B cell (primary cell): Measurements from ENCODE around the gene NINJ2. TPM values are rescaled to one million over a fixed set of nuclear protein-coding genes. Genes with fewer than 3 reads are reported as not detected.

Experiments used
- ATAC-seq: fragments of 200-7000 bp; cut with Tn5 transposase; one replicate; pipeline ENCODE4 v1.10.0; 2021; ENCODE audit warnings: low read depth, mild to moderate bottlenecking, moderate number of reproducible peaks, moderate library complexity
- CTCF ChIA-PET: fragments of 350-600 bp; sonication (Branson Sonifier 250); formaldehyde crosslinking; loops from one replicate; lab custom pipeline; 2021; ENCODE audit warnings: antibody characterized with exemption, inconsistent platforms; lab: Charles Lee
- POLR2A ChIA-PET: fragments of 350-600 bp; sonication (Branson Sonifier 250); formaldehyde crosslinking; loops from one replicate; lab custom pipeline; 2021; ENCODE audit warnings: antibody characterized with exemption; lab: Charles Lee
- DNase-seq: peaks from one replicate; pipeline ENCODE4 v3.0.0; 2013
- H2AFZ ChIP-seq: 2 replicates; pipeline ENCODE4 v1.6.1; 2012; ENCODE audit warnings: mild to moderate bottlenecking, low read depth, low read length; ENCODE audit not compliant: insufficient read depth, poor library complexity, severe bottlenecking
- H3K27ac ChIP-seq, 2 donors: 1 replicate in 1 of 2; 2 replicates in 1 of 2; pipeline ENCODE4 v1.5.1; 2012 to 2013; ENCODE audit warnings: low read length in 2 of 2, mild to moderate bottlenecking in 2 of 2, moderate library complexity in 1 of 2
- H3K27me3 ChIP-seq, 4 experiments: fragments of 200-600 bp in 1 of 4; sonication (generic) in 1 of 4; replicated peaks in 1 of 4; 1 replicate in 2 of 4; 2 replicates in 2 of 4; pipeline versions ENCODE4 v1.6.1 to v1.7.0; 2013 to 2016; ENCODE audit warnings: low read length in 3 of 4, mild to moderate bottlenecking in 2 of 4, mixed read lengths in 1 of 4, moderate library complexity in 1 of 4; ENCODE audit not compliant: insufficient read depth in 4 of 4, control insufficient read depth in 3 of 4; ENCODE audit errors: control extremely low read depth in 1 of 4
- H3K36me3 ChIP-seq, 2 experiments: replicated peaks in 1 of 2; 1 replicate in 1 of 2; 2 replicates in 1 of 2; pipeline versions ENCODE4 v1.6.1 to v1.7.1; 2013; ENCODE audit warnings: low read length in 1 of 2; ENCODE audit not compliant: insufficient read depth in 2 of 2, control insufficient read depth in 1 of 2; ENCODE audit errors: control extremely low read depth in 1 of 2, extremely low read depth in 1 of 2
- H3K4me1 ChIP-seq, 2 donors: fragments of 200-600 bp in 1 of 2; sonication (generic) in 1 of 2; 1 replicate in 1 of 2; 2 replicates in 1 of 2; pipeline versions ENCODE4 v1.5.1 to v1.6.1; 2013 to 2017; ENCODE audit warnings: low read length in 2 of 2; ENCODE audit not compliant: control insufficient read depth in 2 of 2, insufficient read depth in 2 of 2
- H3K4me2 ChIP-seq: replicated peaks from 2 replicates; pipeline ENCODE3; 2012; ENCODE audit warnings: mild to moderate bottlenecking, low read depth, low read length; ENCODE audit not compliant: poor library complexity, severe bottlenecking
- H3K4me3 ChIP-seq, 5 experiments: fragments of 200-600 bp in 1 of 5; sonication (generic) in 1 of 5; 1 replicate in 3 of 5; 2 replicates in 2 of 5; pipeline versions ENCODE4 v1.5.1 to v1.7.0; 2011 to 2016; ENCODE audit warnings: low read length in 4 of 5, mild to moderate bottlenecking in 4 of 5, low read depth in 2 of 5, control low read depth in 1 of 5, moderate library complexity in 1 of 5; ENCODE audit not compliant: insufficient read depth in 1 of 5; ENCODE audit errors: control extremely low read depth in 1 of 5, extremely low read depth in 1 of 5
- H3K79me2 ChIP-seq: fragments of 200-600 bp; sonication (generic); one replicate; pipeline ENCODE4 v1.6.0; 2016; ENCODE audit warnings: low read length; ENCODE audit not compliant: control insufficient read depth, insufficient read depth
- H3K9ac ChIP-seq: fragments of 200-600 bp; sonication (generic); 2 replicates; pipeline ENCODE4 v1.6.1; 2017; ENCODE audit warnings: mild to moderate bottlenecking, low read length, moderate library complexity
- H3K9me3 ChIP-seq, 3 donors: one replicate each; pipeline versions ENCODE4 v1.6.1 to v1.7.1; 2013; ENCODE audit warnings: low read length in 2 of 3; ENCODE audit not compliant: control insufficient read depth in 2 of 3, insufficient read depth in 1 of 3; ENCODE audit errors: control extremely low read depth in 1 of 3
- H4K20me1 ChIP-seq: 2 replicates; pipeline ENCODE4 v1.6.0; 2012; ENCODE audit warnings: mild to moderate bottlenecking, low read length; ENCODE audit not compliant: insufficient read depth, control insufficient read depth, poor library complexity, severe bottlenecking
- H3K27ac Mint-ChIP-seq: one replicate; pipeline ENCODE4 v1.8.0; 2021; ENCODE audit warnings: mixed read lengths
- H3K27me3 Mint-ChIP-seq: one replicate; pipeline ENCODE4 v1.8.0; 2021; ENCODE audit warnings: mixed read lengths
- H3K4me1 Mint-ChIP-seq: one replicate; pipeline ENCODE4 v1.8.0; 2021; ENCODE audit warnings: mixed read lengths
- H3K4me3 Mint-ChIP-seq: one replicate; pipeline ENCODE4 v1.8.0; 2021; ENCODE audit warnings: mixed read lengths
- H3K9me3 Mint-ChIP-seq: one replicate; pipeline ENCODE4 v1.8.0; 2022; ENCODE audit warnings: mixed read lengths; ENCODE audit not compliant: insufficient read depth
- CTCF ChIP-seq: fragments of 200-600 bp; IDR thresholded peaks from one replicate; pipeline ENCODE4 v1.8.0; 2022; ENCODE audit warnings: antibody characterized with exemption, mild to moderate bottlenecking
- EZH2 ChIP-seq: IDR thresholded peaks from 2 replicates; pipeline ENCODE4 v1.6.1; 2012; ENCODE audit warnings: borderline replicate concordance, low read depth, mild to moderate bottlenecking, moderate library complexity, low read length; ENCODE audit not compliant: insufficient read depth, poor library complexity, severe bottlenecking
- WGBS: methylation state at CpG from one replicate; pipeline ENCODE4 v1.1.5; 2013; ENCODE audit warnings: missing lambda C conversion rate; ENCODE audit not compliant: insufficient coverage; 5-methylcytosine and 5-hydroxymethylcytosine counted together
- intact Hi-C: fragments of 100-400 bp; cut with micrococcal nuclease; formaldehyde crosslinking; loops from one replicate; pipeline ENCODE4 v1.10.0; 2022
- polyA plus RNA-seq: library from polyadenylated mRNA; depleted of rRNA; stranded (reverse); fragments of >200 nt; gene quantifications from 2 replicates; pipeline ENCODE4 v1.2.3, GENCODE V29; 2012
- total RNA-seq, 2 donors: library from RNA; stranded (reverse); fragments of 120-200 nt in 1 of 2; gene quantifications; 1 replicate in 1 of 2; 2 replicates in 1 of 2; pipeline versions ENCODE4 v1.2.3 to v1.2.4, GENCODE V29; 2013 to 2022

Gene NINJ2
- total and polyA plus RNA-seq, 2 donors (not counting 1 experiment from before 2014, with no cell fraction given), result 2.9 to 10.2 TPM

DNA sequence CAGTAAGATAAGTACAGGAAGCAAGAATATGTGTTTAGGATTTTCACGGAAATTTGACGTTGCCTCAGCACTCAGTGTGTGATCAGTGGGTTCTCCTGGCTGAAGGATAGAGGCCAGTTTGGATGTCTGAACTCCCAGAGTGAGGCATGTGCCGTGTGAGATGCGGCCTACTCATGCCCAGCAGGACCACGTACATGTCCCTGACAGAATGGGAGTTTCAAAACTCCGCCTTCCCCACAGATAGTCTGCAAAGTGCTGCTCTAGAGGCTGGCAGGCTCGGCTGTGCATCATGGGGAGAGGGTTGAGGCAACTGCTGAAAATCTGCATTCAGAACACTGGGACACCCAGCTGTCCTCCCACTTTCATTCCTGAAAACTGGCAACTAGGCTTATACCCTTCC, 58.3 kb downstream of the NINJ2 start:
- Histone ChIP-seq H3K4me2 (no peak overlapping the region), H3K36me3 (no peaks in the 10 kb centered on the region), H3K27me3 (no peaks in the 10 kb centered on the region), H3K27ac (no peak overlapping the region), H2AFZ (no peak overlapping the region), H3K4me1 (peaks cover under 1 to 3% of the 10 kb centered on the region in 2 donors), H3K9ac (no peak overlapping the region), H3K9me3 (no peaks in the 10 kb centered on the region), H3K4me3 (no peak overlapping the region), H4K20me1 (no peaks in the 10 kb centered on the region), H3K79me2 (no peaks in the 10 kb centered on the region)
- Mint-ChIP-seq H3K27me3 (no peaks in the 10 kb centered on the region), H3K4me3 (no peak overlapping the region), H3K9me3 (no peaks in the 10 kb centered on the region), H3K27ac (no peak overlapping the region), H3K4me1 (peaks cover 2% of the 10 kb centered on the region)
- ATAC-seq (no peak), DNase-seq (no peak)
- intact Hi-C loops, result no loop called here
- WGBS, result 81% methylated on average over 4 of the region's 7 CpGs
- no peak for TF ChIP-seq EZH2
- no peak for TF ChIP-seq CTCF
- POLR2A ChIA-PET, result no interaction called here
- CTCF ChIA-PET, result interaction anchor here (1.0 to 1.1 kb wide), 2 partner anchors 9 to 209 kb away, joined by 4 to 6 read pairs; no protein-coding TSS in a partner anchor

GRCh38 chr12:602700-603068, 60.6 kb downstream of the NINJ2 start:
- Histone ChIP-seq H3K4me1 (no peaks in the 10 kb centered on the region), H3K79me2 (no peaks in the 10 kb centered on the region), H3K9ac (no peak overlapping the region), H3K4me2 (no peak overlapping the region), H3K27ac (no peak overlapping the region), H4K20me1 (no peaks in the 10 kb centered on the region), H3K27me3 (no peaks in the 10 kb centered on the region), H3K36me3 (no peaks in the 10 kb centered on the region), H2AFZ (no peak overlapping the region), H3K9me3 (no peaks in the 10 kb centered on the region), H3K4me3 (no peak overlapping the region)
- ATAC-seq (no peak), DNase-seq (no peak)
- H3K27ac Mint-ChIP-seq, result no peak overlapping the region
- no peaks in the 10 kb centered on the region for H3K27me3 Mint-ChIP-seq
- POLR2A ChIA-PET, result no interaction called here
- H3K4me3 Mint-ChIP-seq, result no peak overlapping the region
- H3K4me1 Mint-ChIP-seq, result no peaks in the 10 kb centered on the region
- H3K9me3 Mint-ChIP-seq, result no peaks in the 10 kb centered on the region
- TF ChIP-seq EZH2, result no peak
- CTCF ChIA-PET, result interaction anchor here (1.6 to 4.1 kb wide), 2 partner anchors 12 to 85 kb away, joined by 3 to 18 read pairs; no protein-coding TSS in a partner anchor
- intact Hi-C loops, result no loop called here
